Activated T-helper 1 cell treated with anti-CD3 and anti-CD28 coated beads, Interleukin-12 subunit alpha, Interleukin-12 subunit beta, Interleukin-2, Interleukin-4 antibody, amounts not matched to agents 30 ng/mL and 10 ng/mL and 1 ng/mL, durations not matched to agents 14 hours and 24 hours and 36 hours (primary cell): ENCODE data around the gene ZFAND3. TPM values are rescaled to one million over a fixed set of nuclear protein-coding genes. Genes with fewer than 3 reads are reported as not detected.

Source experiments
- DNase-seq: peaks from one replicate; pipeline ENCODE4 v3.0.0; 2021; ENCODE audit warnings: low spot score
- H3K27ac Mint-ChIP-seq: one replicate; pipeline ENCODE4 v1.8.0; 2021; ENCODE audit warnings: mild to moderate bottlenecking, mixed read lengths
- H3K27me3 Mint-ChIP-seq: one replicate; pipeline ENCODE4 v1.8.0; 2022; ENCODE audit warnings: mild to moderate bottlenecking, moderate library complexity, mixed read lengths; ENCODE audit not compliant: insufficient read depth
- H3K36me3 Mint-ChIP-seq: one replicate; pipeline ENCODE4 v1.8.0; 2021; ENCODE audit warnings: low read depth, mixed read lengths
- H3K4me1 Mint-ChIP-seq: one replicate; pipeline ENCODE4 v1.8.0; 2021; ENCODE audit warnings: low read depth, mixed read lengths
- H3K4me3 Mint-ChIP-seq: one replicate; pipeline ENCODE4 v1.8.0; 2021; ENCODE audit warnings: mild to moderate bottlenecking, moderate library complexity, mixed read lengths
- H3K9me3 Mint-ChIP-seq: one replicate; pipeline ENCODE4 v1.8.0; 2021; ENCODE audit warnings: mixed read lengths
- intact Hi-C: fragments of 100-400 bp; cut with micrococcal nuclease; formaldehyde crosslinking; loops from one replicate; pipeline ENCODE4 v1.15.1; 2024
- total RNA-seq: library from RNA; stranded (reverse); gene quantifications from 2 replicates; pipeline ENCODE4 v1.2.3, GENCODE V29; 2022

ZFAND3 gene
- total RNA-seq, 1 donor from 2014 or later: 44.1 TPM

- H3K27ac Mint-ChIP-seq: no peak overlapping the region
- peaks cover 4% of the 10 kb centered on the region for H3K36me3 Mint-ChIP-seq
- H3K9me3 Mint-ChIP-seq: no peaks in the 10 kb centered on the region
- no peak for DNase-seq
- peaks cover 75% of the 10 kb centered on the region for H3K4me1 Mint-ChIP-seq
- intact Hi-C loops: no loop called here
- H3K27me3 Mint-ChIP-seq: no peaks in the 10 kb centered on the region
- H3K4me3 Mint-ChIP-seq: no peak overlapping the region
These were observed 4.6 kb downstream of the ZFAND3 start for GRCh38 chr6:37824170-37824569.

GRCh38 chr6:37826188-37826587 lies 6.7 kb downstream of the ZFAND3 start:
- Mint-ChIP-seq H3K27ac (no peak overlapping the region), H3K4me1 (peaks cover 74% of the 10 kb centered on the region)

GRCh38 chr6:37826993-37827392 lies 7.5 kb downstream of the ZFAND3 start:
- Mint-ChIP-seq H3K27me3 (no peaks in the 10 kb centered on the region), H3K4me3 (no peak overlapping the region), H3K27ac (no peak overlapping the region), H3K4me1 (peaks cover 76% of the 10 kb centered on the region), H3K36me3 (peaks cover 4% of the 10 kb centered on the region), H3K9me3 (no peaks in the 10 kb centered on the region)
- DNase-seq: no peak
- intact Hi-C loops: no loop called here

More at GRCh38 chr6:37826188-37826587, 6.7 kb downstream of the ZFAND3 start:
- DNase-seq: no peak
- Mint-ChIP-seq H3K27me3 (no peaks in the 10 kb centered on the region), H3K9me3 (no peaks in the 10 kb centered on the region), H3K4me3 (no peak overlapping the region), H3K36me3 (peaks cover 4% of the 10 kb centered on the region)
- intact Hi-C loops: no loop called here

- Mint-ChIP-seq H3K36me3 (peaks cover 4% of the 10 kb centered on the region), H3K27me3 (no peaks in the 10 kb centered on the region), H3K4me1 (peaks cover 76% of the 10 kb centered on the region), H3K27ac (no peak overlapping the region), H3K4me3 (no peak overlapping the region), H3K9me3 (no peaks in the 10 kb centered on the region)
- intact Hi-C loops: no loop called here
- no peak for DNase-seq
These were observed 8.2 kb downstream of the ZFAND3 start for GRCh38 chr6:37827603-37828265.

- Mint-ChIP-seq H3K4me1 (peaks cover 55% of the 10 kb centered on the region), H3K36me3 (peaks cover 6% of the 10 kb centered on the region), H3K4me3 (no peak overlapping the region), H3K27ac (no peak overlapping the region), H3K9me3 (peaks cover 5% of the 10 kb centered on the region), H3K27me3 (no peaks in the 10 kb centered on the region)
- intact Hi-C loops: no loop called here
- DNase-seq: no peak
These were observed 10.7 kb downstream of the ZFAND3 start for GRCh38 chr6:37830225-37830624.

- H3K36me3 Mint-ChIP-seq: peaks cover 10% of the 10 kb centered on the region
- no peak overlapping the region for H3K27ac Mint-ChIP-seq
- H3K4me3 Mint-ChIP-seq: no peak overlapping the region
- intact Hi-C loops: no loop called here
- peaks cover 51% of the 10 kb centered on the region for H3K4me1 Mint-ChIP-seq
- H3K9me3 Mint-ChIP-seq: peaks cover 5% of the 10 kb centered on the region
- DNase-seq: no peak
- H3K27me3 Mint-ChIP-seq: no peaks in the 10 kb centered on the region
These were observed 11.9 kb downstream of the ZFAND3 start for GRCh38 chr6:37831457-37831856.

GRCh38 chr6:37835923-37836322 lies 16.4 kb downstream of the ZFAND3 start:
- intact Hi-C loops: no loop called here
- Mint-ChIP-seq H3K36me3 (peaks cover 16% of the 10 kb centered on the region), H3K27ac (no peak overlapping the region), H3K4me1 (peaks cover 37% of the 10 kb centered on the region), H3K27me3 (no peaks in the 10 kb centered on the region), H3K9me3 (peaks cover 5% of the 10 kb centered on the region), H3K4me3 (no peak overlapping the region)
- DNase-seq: no peak

- Mint-ChIP-seq H3K4me1 (peaks cover 24% of the 10 kb centered on the region), H3K4me3 (no peak overlapping the region), H3K27me3 (no peaks in the 10 kb centered on the region), H3K36me3 (peaks cover 16% of the 10 kb centered on the region), H3K9me3 (peaks cover 5% of the 10 kb centered on the region), H3K27ac (no peak overlapping the region)
- intact Hi-C loops: no loop called here
- DNase-seq: no peak
These were observed 18.8 kb downstream of the ZFAND3 start for GRCh38 chr6:37838219-37838921.

GRCh38 chr6:37840143-37840939 lies 20.8 kb downstream of the ZFAND3 start:
- Mint-ChIP-seq H3K4me1 (peaks cover 24% of the 10 kb centered on the region), H3K27me3 (no peaks in the 10 kb centered on the region), H3K27ac (no peak overlapping the region), H3K36me3 (peaks cover 11% of the 10 kb centered on the region), H3K9me3 (no peaks in the 10 kb centered on the region), H3K4me3 (no peak overlapping the region)
- DNase-seq: no peak
- intact Hi-C loops: no loop called here

GRCh38 chr6:37840940-37841300 lies 21.4 kb downstream of the ZFAND3 start:
- Mint-ChIP-seq H3K4me1 (peaks cover 20% of the 10 kb centered on the region), H3K27me3 (no peaks in the 10 kb centered on the region), H3K9me3 (no peaks in the 10 kb centered on the region), H3K36me3 (peaks cover 9% of the 10 kb centered on the region), H3K27ac (no peak overlapping the region), H3K4me3 (no peak overlapping the region)
- DNase-seq: no peak
- intact Hi-C loops: loop anchor here (1.0 kb wide), 1 partner anchor 17 kb away; no protein-coding TSS in a partner anchor

GRCh38 chr6:37845026-37845911 lies 25.7 kb downstream of the ZFAND3 start:
- H3K27ac Mint-ChIP-seq: no peak overlapping the region
- peaks cover 8% of the 10 kb centered on the region for H3K4me1 Mint-ChIP-seq

GRCh38 chr6:37845930-37846329 lies 26.4 kb downstream of the ZFAND3 start:
- intact Hi-C loops: no loop called here
- DNase-seq: no peak
- Mint-ChIP-seq H3K4me1 (peaks cover 3% of the 10 kb centered on the region), H3K4me3 (no peak overlapping the region), H3K9me3 (no peaks in the 10 kb centered on the region), H3K27ac (no peak overlapping the region), H3K27me3 (no peaks in the 10 kb centered on the region), H3K36me3 (no peaks in the 10 kb centered on the region)

More at GRCh38 chr6:37845026-37845911, 25.7 kb downstream of the ZFAND3 start:
- Mint-ChIP-seq H3K9me3 (no peaks in the 10 kb centered on the region), H3K27me3 (no peaks in the 10 kb centered on the region), H3K36me3 (peaks cover 2% of the 10 kb centered on the region), H3K4me3 (no peak overlapping the region)
- DNase-seq: no peak
- intact Hi-C loops: no loop called here
